Measurements from ENCODE around the gene GSN.
A peak's percentile ranks its signal among the peaks of the same experiment; 100 is the strongest.

GSN gene

GRCh38 chr9:121298016-121298538 is 30.1 kb downstream of the GSN start:
- DNase-seq (ENCODE audit: low read depth), result no peak
- H3K4me3 ChIP-seq (ENCODE audit: low read depth, low read length), result no peak overlapping the region

- peak overlapping the region; percentile 33 for H3K4me3 ChIP-seq (ENCODE audit: low read depth, low read length)
- DNase-seq (ENCODE audit: low read depth), result no peak
These were observed 30.9 kb downstream of the GSN start for GRCh38 chr9:121298689-121299466.

GRCh38 chr9:121299467-121300282 is 31.7 kb downstream of the GSN start:
- DNase-seq (ENCODE audit: low read depth), result no peak
- H3K4me3 ChIP-seq (ENCODE audit: low read depth, low read length), result peak overlapping the region; percentile 33

- no peak for DNase-seq (ENCODE audit: low read depth)
- peak overlapping the region; percentile 33 for H3K4me3 ChIP-seq (ENCODE audit: low read depth, low read length)
These were observed 32.5 kb downstream of the GSN start for GRCh38 chr9:121300283-121301119.

- DNase-seq (ENCODE audit: low read depth), result no peak
These were observed 33.9 kb downstream of the GSN start for GRCh38 chr9:121301881-121302286.

GRCh38 chr9:121302341-121302740 is 34.4 kb downstream of the GSN start:
- H3K4me3 ChIP-seq (ENCODE audit: low read depth, low read length), result no peak overlapping the region
- DNase-seq (ENCODE audit: low read depth), result no peak

More at GRCh38 chr9:121301881-121302286, 33.9 kb downstream of the GSN start:
- no peak overlapping the region for H3K4me3 ChIP-seq (ENCODE audit: low read depth, low read length)

- no peak overlapping the region for H3K4me3 ChIP-seq (ENCODE audit: low read depth, low read length)
- no peak for DNase-seq (ENCODE audit: low read depth)
These were observed 34.8 kb downstream of the GSN start for GRCh38 chr9:121302786-121303185.

- no peak overlapping the region for H3K4me3 ChIP-seq (ENCODE audit: low read depth, low read length)
- DNase-seq (ENCODE audit: low read depth), result no peak
These were observed 35.8 kb downstream of the GSN start for GRCh38 chr9:121303456-121304451.

- no peak for DNase-seq (ENCODE audit: low read depth)
- no peak overlapping the region for H3K4me3 ChIP-seq (ENCODE audit: low read depth, low read length)
These were observed 36.7 kb downstream of the GSN start for GRCh38 chr9:121304707-121305106.

- H3K4me3 ChIP-seq (ENCODE audit: low read depth, low read length), result no peak overlapping the region
- DNase-seq (ENCODE audit: low read depth), result no peak
These were observed 37.5 kb downstream of the GSN start for GRCh38 chr9:121305269-121305994.

GRCh38 chr9:121307976-121308375 is 40.0 kb downstream of the GSN start:
- H3K4me3 ChIP-seq (ENCODE audit: low read depth, low read length), result no peak overlapping the region
- no peak for DNase-seq (ENCODE audit: low read depth)

- no peak for DNase-seq (ENCODE audit: low read depth)
- no peak overlapping the region for H3K4me3 ChIP-seq (ENCODE audit: low read depth, low read length)
These were observed 40.8 kb downstream of the GSN start for GRCh38 chr9:121308765-121309164.

GRCh38 chr9:121309171-121309570 is 41.2 kb downstream of the GSN start:
- H3K4me3 ChIP-seq (ENCODE audit: low read depth, low read length), result no peak overlapping the region
- no peak for DNase-seq (ENCODE audit: low read depth)

- no peak overlapping the region for H3K4me3 ChIP-seq (ENCODE audit: low read depth, low read length)
- no peak for DNase-seq (ENCODE audit: low read depth)
These were observed 42.0 kb downstream of the GSN start for GRCh38 chr9:121309833-121310425.

GRCh38 chr9:121310571-121310970 is 42.6 kb downstream of the GSN start:
- no peak for DNase-seq (ENCODE audit: low read depth)
- H3K4me3 ChIP-seq (ENCODE audit: low read depth, low read length), result no peak overlapping the region

- DNase-seq (ENCODE audit: low read depth), result no peak
- H3K4me3 ChIP-seq (ENCODE audit: low read depth, low read length), result no peak overlapping the region
These were observed 44.2 kb downstream of the GSN start for GRCh38 chr9:121312169-121312568.

GRCh38 chr9:121313458-121314152 is 45.6 kb downstream of the GSN start:
- no peak for DNase-seq (ENCODE audit: low read depth)
- H3K4me3 ChIP-seq (ENCODE audit: low read depth, low read length), result no peak overlapping the region
